ENCODE results near the gene TENM4. TPM values are rescaled to one million over a fixed set of nuclear protein-coding genes. Genes with fewer than 3 reads are reported as not detected.
A peak's percentile ranks its signal among the peaks of the same experiment; 100 is the strongest.
"Not testable (repeated sequence)": the region's sequence is repeated elsewhere in the genome, so short reads cannot be mapped to it uniquely, and the experiment has no call there.

TENM4 gene
- total and polyA plus RNA-seq, 11 donors: 0.08 to 6.4 (median 1.0) TPM

DNA sequence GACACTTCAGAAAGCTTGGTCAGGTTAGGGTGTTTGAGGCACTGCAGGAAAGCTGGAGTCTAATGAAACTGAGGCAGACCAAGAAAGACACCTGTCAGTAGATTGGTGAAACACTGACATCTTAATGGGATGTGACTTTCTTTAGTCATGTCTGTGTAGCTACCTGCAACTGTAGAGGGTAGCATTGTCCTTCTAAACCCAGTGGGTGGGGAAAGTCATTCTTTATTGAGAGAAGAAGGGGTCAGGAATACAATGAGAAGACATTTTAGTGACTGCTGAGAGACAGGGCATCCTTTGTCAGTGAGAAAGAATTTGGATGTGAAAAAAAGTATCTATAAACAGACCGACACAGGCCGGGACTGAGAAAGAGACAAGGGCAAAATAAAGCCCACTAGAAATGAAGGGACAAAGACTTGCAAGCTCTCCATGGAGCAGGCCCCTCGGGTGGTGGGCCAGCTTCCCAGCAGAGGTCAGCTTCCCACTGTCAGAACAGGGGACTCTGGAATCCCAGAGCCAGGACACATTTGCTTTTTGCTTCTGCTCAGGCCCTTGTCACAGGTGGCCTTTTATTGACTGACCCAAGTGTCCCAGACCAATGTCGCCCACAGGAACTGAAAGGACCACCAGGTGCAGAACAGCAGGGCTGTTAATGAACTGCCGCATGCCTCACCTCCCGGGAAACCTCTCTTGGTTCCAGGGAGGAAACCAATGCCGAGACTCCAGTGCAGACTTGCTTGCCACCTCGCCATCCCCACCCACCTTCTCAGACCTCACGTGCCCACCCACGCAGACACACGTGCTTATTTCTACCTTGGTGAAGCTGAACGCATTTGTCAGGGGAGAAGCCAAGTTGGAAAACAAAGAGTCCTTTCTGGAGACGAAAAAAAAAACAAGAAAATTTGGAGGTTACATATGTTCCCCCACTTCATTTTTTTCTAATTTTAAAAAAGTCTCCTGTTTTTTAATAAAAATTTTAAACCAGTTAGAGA is 212.8 kb downstream of the TENM4 start:
- TF ChIP-seq, protein P1, sequence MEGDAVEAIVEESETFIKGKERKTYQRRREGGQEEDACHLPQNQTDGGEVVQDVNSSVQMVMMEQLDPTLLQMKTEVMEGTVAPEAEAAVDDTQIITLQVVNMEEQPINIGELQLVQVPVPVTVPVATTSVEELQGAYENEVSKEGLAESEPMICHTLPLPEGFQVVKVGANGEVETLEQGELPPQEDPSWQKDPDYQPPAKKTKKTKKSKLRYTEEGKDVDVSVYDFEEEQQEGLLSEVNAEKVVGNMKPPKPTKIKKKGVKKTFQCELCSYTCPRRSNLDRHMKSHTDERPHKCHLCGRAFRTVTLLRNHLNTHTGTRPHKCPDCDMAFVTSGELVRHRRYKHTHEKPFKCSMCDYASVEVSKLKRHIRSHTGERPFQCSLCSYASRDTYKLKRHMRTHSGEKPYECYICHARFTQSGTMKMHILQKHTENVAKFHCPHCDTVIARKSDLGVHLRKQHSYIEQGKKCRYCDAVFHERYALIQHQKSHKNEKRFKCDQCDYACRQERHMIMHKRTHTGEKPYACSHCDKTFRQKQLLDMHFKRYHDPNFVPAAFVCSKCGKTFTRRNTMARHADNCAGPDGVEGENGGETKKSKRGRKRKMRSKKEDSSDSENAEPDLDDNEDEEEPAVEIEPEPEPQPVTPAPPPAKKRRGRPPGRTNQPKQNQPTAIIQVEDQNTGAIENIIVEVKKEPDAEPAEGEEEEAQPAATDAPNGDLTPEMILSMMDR (IDR thresholded peaks at IDR 0.05): peak in 1 of 12 donors; percentile 4
- no peak for TF ChIP-seq POLR2A (IDR thresholded peaks at IDR 0.05)
- Histone ChIP-seq H3K4me3 (no peak overlapping the region), H3K27me3 (no peaks in the 10 kb centered on the region), H3K36me3 (no peaks in the 10 kb centered on the region), H3K27ac (no peak overlapping the region), H3K9me3 (no peaks in the 10 kb centered on the region), H3K4me1 (no peaks in the 10 kb centered on the region)
- intact Hi-C loops (cut with DNase I): no loop called here
- ATAC-seq: no peak
- no peak for DNase-seq
- 71 to 77% (median 73%) methylated on average over 13 of the region's 13 CpGs for WGBS, 4 donors

DNA sequence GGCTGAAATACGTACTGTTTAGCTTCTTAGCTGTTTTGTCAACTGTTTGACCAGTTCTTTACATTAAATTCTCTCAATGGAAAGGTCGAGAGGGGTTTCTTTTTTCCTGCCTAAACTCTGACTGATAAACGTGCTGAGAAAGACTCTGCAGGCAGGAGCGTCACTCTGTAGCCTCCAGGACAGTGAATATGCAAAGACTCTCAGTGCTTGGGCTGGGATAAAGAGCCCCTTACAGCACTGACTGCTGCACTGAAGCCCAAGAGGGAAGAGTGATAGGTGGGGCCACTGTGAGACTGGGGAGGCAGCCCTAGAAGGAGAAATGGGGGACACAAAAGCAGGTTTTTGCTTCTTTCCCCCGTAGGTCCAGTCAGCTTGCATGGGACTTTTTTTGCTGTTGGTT is 213.5 kb downstream of the TENM4 start:
- TF ChIP-seq, protein P1 (IDR thresholded peaks at IDR 0.05): no peak
- no peak for TF ChIP-seq POLR2A (IDR thresholded peaks at IDR 0.05)
- H3K4me3 ChIP-seq: no peak overlapping the region
- H3K27me3 ChIP-seq: no peaks in the 10 kb centered on the region
- H3K27ac ChIP-seq: no peak overlapping the region
- ATAC-seq: no peak
- WGBS, 4 donors: 62 to 77% (median 70%) methylated on average over 5 of the region's 5 CpGs
- no peaks in the 10 kb centered on the region for H3K36me3 ChIP-seq
- intact Hi-C loops (cut with DNase I): no loop called here
- DNase-seq: no peak
- no peaks in the 10 kb centered on the region for H3K4me1 ChIP-seq
- peaks cover 0 to 2% (median 0%) of the 10 kb centered on the region in 12 donors for H3K9me3 ChIP-seq

DNA sequence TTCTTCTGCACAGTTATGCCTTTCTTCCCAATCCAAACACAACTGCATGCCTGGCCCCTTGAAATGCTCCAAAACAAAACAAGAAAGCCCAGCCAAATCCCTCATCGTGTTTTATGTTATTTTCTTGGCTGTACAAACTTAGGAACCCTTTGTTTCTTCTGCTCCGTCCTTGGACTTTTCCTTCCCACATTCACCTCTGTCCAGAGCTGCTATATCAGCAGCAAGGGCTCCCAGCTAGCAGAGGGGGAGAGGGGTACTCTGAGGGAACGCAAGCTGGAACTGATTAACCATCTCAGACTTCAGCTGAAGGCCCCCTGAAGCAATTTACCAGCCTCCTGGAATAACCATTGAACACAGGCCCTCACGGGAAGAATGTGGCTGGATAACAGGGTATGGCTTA is 214.7 kb downstream of the TENM4 start:
- DNase-seq (no peak), ATAC-seq (no peak)
- Histone ChIP-seq H3K27me3 (no peaks in the 10 kb centered on the region), H3K9me3 (peaks cover 0 to 7% (median 0%) of the 10 kb centered on the region in 12 donors), H3K4me3 (no peak overlapping the region), H3K4me1 (no peaks in the 10 kb centered on the region), H3K36me3 (no peaks in the 10 kb centered on the region), H3K27ac (no peak overlapping the region)
- TF ChIP-seq POLR2A (IDR thresholded peaks at IDR 0.05): no peak
- TF ChIP-seq, protein P1 (IDR thresholded peaks at IDR 0.05): no peak
- intact Hi-C loops (cut with DNase I): no loop called here
- WGBS, 4 donors: 64 to 74% (median 69%) methylated on average over 4 of the region's 4 CpGs

DNA sequence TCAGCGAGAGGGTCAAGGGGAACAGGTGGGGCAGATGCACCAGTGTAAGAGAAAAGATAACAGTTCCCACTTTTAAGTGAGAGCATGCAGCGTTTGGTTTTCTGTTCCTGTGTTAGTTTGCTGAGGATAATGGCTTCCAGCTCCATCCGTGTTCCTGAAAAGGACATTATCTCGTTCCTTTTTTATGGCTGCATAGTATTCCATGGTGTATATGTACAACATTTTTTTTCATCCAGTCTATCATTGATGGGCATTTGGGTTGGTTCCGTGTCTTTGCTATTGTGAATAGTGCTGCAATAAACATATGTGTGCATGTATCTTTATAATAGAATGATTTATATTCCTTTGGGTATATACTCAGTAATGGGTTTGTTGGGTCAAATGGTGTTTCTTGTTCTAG is 218.7 kb downstream of the TENM4 start:
- WGBS, 4 donors: 93 to 95% (median 94%) methylated on average over 5 of the region's 5 CpGs
- intact Hi-C loops (cut with DNase I); H3K36me3 ChIP-seq; H3K4me1 ChIP-seq; H3K4me3 ChIP-seq; DNase-seq; H3K9me3 ChIP-seq; H3K27ac ChIP-seq; H3K27me3 ChIP-seq; ATAC-seq: not testable (repeated sequence)

Data from heart left ventricle (tissue), 16 donors.